ENCODE results near the gene MYH7.
"Not testable (repeated sequence)": the region's sequence is repeated elsewhere in the genome, so short reads cannot be mapped to it uniquely, and the experiment has no call there.

GRCh38 chr14:23425798-23426197 is 9.7 kb downstream of the MYH7 start:
- TF ChIP-seq, protein P1, sequence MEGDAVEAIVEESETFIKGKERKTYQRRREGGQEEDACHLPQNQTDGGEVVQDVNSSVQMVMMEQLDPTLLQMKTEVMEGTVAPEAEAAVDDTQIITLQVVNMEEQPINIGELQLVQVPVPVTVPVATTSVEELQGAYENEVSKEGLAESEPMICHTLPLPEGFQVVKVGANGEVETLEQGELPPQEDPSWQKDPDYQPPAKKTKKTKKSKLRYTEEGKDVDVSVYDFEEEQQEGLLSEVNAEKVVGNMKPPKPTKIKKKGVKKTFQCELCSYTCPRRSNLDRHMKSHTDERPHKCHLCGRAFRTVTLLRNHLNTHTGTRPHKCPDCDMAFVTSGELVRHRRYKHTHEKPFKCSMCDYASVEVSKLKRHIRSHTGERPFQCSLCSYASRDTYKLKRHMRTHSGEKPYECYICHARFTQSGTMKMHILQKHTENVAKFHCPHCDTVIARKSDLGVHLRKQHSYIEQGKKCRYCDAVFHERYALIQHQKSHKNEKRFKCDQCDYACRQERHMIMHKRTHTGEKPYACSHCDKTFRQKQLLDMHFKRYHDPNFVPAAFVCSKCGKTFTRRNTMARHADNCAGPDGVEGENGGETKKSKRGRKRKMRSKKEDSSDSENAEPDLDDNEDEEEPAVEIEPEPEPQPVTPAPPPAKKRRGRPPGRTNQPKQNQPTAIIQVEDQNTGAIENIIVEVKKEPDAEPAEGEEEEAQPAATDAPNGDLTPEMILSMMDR (conservative IDR thresholded peaks at IDR 0.05 in 1 of 2, IDR thresholded peaks at IDR 0.05 in 1 of 2; ENCODE audit: low read depth in 1 of 2, low read length in 2 of 2), result not testable (repeated sequence)
- TF ChIP-seq EZH2 (IDR thresholded peaks at IDR 0.05; ENCODE audit: low read length, missing control alignments), result not testable (repeated sequence)
